ENCODE measurements around the gene XRCC5. TPM values are rescaled to one million over a fixed set of nuclear protein-coding genes. Genes with fewer than 3 reads are reported as not detected.

Gene XRCC5
- total RNA-seq, 2 donors from 2014 or later, result 189 to 213 TPM

DNA sequence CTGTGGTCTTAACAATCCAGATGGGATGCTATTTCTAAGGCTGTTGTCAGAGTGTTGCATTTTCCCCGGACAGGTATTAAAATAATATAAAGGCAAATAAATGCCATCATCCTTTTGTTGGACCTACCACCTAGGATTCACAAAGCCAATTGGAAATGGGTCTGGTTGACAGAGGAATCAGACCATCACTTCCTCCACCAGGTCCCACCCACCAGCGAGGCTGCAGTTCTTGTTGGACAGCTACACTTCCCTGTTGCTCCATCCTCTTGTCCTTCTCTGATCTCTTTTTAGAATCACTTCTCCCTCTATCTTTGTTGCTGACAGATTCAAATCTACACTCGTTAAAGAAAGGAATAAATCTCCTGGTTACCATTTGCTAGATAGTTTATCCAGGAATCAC, 26.3 kb upstream of the XRCC5 start:
- intact Hi-C loops (cut with DNase I), result no loop called here
- DNase-seq (ENCODE audit: low spot score), result no peak

DNA sequence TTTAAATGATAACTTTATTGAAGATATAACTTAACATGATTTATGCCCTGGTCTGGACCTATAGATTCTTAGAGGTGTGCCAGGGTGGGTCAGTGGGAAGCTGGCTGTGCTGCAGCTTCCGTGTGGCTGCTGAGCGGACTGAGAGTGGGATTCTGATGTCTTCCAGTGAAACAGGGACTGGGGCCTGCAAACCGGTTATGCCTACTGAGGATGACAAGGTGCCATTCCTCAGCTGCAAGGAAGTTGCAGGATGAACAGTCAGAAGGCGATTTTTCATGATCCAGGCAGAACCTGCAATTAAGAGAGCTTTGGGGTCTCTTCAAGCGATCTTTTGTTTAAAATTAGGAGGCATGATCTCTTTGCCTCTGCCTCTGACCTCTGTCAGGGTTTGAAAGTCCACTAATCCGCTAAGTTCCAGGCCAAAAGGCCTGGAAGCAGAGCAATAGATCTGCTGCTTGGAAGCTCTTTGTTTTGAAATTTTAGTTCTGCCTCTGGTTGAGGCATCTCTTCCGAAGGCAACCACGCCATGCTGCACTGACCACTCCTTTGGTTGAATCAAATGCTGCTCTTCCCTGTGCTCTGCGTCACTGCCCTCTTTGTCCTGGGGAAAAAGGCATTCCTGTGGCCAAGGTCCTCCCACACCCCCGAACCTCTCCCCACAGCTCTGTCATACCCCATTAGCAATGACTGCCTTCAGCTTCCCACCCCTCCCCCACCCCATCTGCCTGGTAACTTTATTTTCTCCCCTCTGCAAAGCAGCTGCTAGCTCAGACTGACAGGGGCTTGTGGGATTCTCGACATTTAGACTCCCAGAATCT, 25.5 kb upstream of the XRCC5 start:
- intact Hi-C loops (cut with DNase I), result no loop called here
- no peak for DNase-seq (ENCODE audit: low spot score)

DNA sequence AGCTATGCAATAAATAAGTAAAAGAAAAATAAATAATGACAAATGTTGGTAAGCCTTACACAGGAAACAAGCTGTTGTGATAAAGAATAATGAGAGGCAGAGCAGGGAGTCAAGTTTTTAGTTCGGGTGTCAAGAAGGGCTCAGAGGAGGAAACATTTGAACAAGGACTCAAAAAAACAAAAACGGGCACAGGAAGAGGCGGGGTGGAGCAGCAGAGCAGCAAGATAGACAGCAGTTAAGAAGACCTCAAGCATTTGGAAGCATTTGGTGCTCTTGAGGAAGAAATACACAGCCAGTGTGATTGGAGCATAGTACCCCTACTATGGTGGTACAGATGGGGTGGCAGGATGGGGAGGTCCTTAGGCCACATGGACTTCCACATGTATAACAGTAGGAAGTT, 24.6 kb upstream of the XRCC5 start:
- DNase-seq (ENCODE audit: low spot score), result no peak
- intact Hi-C loops (cut with DNase I), result no loop called here

DNA sequence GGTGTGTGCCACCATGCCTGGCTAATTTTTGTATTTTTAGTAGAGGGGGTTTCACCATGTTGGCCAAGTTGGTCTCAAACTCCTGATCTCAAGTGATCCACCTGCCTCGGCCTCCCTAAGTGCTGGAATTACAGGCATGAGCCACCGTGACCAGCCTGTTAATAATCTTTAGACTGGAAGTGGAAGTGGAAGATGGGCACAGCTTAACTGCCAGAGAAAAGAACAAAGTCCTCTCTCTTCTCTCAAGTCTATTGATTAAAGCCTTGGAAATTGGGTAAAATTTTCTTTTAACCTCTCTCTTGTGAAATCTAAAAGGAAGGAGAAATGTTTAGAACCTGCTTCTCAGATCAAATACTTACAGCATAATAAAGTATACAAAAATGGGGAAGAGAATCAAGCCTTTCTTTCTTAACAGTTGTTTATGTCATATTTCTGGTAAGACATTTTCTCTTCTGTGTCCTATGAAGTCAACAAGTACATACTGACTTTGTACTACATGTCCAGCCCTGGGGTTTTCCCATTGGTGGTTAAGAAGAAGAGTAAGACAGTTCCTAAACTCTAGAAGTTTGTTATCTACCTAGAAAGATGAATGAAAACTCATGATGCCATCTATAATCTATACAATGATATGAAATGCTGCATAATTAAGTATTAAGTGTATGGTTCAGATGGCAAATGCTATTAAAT, 22.8 kb upstream of the XRCC5 start:
- intact Hi-C loops (cut with DNase I), result no loop called here
- DNase-seq (ENCODE audit: low spot score), result no peak

DNA sequence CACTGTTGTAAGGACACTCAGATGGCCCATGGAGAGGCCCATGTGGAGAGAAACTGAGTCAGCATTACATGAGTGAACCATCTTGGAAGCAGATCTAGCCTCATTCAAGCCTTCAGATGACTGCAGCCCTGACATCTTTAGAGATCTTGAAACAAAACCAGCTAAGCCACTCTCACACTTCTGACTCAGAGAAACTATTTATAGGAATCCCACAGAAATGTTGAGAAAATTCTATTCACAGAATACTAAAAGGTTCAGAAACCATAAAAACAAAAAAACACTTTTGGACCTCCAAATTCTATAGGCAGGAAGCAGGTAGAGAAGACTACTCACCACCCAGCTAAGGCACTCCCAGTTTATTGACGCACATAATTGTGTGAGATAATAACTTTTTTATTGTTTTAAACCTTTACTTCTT, 18.8 kb upstream of the XRCC5 start:
- no peak for DNase-seq (ENCODE audit: low spot score)
- intact Hi-C loops (cut with DNase I), result no loop called here

DNA sequence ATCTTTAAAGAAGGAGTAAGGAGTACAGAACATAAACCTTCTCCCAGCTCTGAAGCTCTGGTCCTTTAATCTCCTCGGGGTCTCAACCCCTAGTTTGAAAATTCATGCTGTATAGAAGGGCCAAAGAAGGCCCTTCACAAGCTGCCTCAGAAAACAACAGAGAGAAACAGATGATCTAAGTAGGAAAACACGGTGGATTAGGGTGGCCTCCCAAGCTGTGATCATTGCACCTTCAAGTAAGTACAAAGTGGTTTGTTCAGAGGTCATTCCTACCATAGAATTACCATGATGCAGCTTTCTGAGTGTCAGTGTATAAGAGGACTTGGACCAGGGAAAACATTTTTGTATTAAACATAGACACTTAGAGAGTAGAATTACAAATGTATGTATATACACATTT, 16.5 kb upstream of the XRCC5 start:
- intact Hi-C loops (cut with DNase I), result no loop called here
- no peak for DNase-seq (ENCODE audit: low spot score)

DNA sequence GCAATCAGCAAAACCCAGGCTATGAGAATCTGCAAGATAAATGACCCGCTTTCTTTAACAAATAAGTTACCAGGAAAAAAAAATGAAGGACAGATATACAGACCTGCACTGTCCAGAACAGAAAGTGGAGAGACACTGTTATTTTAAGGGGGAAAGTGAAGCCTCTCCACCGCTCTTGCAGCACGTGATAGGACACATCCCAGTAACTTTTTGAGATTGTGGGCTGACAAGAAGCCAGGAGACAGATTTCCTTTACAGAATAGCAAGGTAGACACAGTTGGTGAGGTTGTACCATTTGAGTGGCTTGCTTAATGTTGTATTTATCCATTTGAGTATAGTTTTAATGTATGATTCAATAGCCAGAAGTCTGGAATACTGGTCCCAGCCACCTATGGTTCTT, 14.4 kb upstream of the XRCC5 start:
- intact Hi-C loops (cut with DNase I), result no loop called here
- DNase-seq (ENCODE audit: low spot score), result no peak

DNA sequence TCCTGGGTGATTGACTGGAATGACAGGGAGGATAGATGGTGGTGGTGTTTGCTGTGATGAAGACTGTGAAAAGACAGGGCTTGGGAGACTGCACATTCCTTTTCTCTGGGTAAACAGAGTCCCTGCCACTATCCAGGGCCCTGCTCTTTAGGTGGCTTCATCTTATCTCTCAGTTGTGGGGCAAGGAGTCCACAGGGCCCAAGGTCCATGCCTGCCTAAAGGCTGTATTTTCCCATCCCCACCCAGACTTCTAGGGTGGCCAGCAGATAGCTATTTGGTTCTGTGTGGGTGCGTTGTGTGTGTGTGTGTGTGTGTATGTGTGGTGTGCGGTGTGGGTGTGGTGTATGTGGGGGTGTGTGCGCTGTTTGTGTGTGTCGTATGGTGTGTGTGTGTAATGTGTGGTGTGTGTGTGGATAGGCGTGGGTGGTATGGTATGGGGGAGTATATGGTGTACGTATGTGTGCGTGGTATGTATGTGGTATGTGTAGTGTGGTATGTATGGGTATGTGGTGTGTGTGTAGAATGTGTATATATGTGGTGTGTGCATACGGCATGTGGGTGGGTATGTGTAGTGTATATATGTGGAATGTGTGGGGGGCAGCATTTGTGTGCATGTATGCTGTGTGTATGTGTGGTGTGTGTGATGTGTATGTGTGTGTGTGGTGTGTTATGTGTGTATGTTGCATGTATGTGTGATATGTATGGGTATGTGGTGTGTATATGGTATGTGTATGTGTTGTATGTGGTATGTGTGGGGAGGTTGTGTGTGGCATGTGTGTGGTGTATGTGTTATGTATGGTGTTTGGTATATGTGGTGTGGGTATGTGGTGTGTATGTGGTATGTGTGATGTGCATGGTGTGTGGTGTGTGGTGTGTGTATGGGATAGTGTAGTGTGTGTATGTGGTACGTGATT, 10.5 kb upstream of the XRCC5 start:
- intact Hi-C loops (cut with DNase I), result no loop called here

DNA sequence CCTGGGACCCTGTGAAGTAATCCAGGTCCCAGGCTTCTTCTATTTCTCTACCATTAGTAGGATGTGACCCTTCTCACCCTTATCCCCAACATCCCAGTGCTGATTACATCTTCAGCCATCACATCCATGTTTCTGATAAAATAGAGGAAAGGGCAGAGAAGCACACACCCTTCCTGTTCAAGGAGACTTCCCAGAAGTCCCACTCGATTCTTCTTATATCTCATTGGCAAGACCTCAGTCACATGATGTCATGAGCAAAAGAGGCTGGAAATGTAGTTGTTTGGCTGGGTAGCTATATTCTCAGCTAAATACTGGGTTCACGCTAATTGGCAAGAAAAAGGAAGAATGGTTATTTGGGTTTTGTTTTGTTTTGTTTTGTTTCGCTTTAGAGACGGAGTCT, 8.0 kb upstream of the XRCC5 start:
- no peak for DNase-seq (ENCODE audit: low spot score)
- intact Hi-C loops (cut with DNase I), result no loop called here

More for the DNA sequence above, 10.5 kb upstream of the XRCC5 start:
- DNase-seq (ENCODE audit: low spot score), result no peak

DNA sequence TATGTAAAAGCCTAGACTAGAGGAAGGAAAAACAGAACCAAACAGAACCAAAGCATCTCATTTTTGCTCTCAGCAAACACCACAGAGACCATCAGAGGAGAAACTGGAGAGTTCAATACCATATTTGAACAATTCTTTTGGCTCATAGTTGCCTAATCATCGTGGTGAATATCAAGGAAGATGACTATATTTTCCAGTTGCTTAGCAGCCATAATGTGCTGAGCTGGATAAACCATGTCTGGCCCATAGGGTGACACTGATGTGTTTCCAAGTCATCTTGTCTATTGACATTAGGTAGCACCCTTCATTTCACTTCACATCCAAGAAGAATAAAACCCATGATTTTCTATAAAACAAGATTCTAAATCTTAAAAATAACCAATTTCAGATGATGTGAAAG, 5.9 kb upstream of the XRCC5 start:
- intact Hi-C loops (cut with DNase I), result no loop called here
- DNase-seq (ENCODE audit: low spot score), result no peak

DNA sequence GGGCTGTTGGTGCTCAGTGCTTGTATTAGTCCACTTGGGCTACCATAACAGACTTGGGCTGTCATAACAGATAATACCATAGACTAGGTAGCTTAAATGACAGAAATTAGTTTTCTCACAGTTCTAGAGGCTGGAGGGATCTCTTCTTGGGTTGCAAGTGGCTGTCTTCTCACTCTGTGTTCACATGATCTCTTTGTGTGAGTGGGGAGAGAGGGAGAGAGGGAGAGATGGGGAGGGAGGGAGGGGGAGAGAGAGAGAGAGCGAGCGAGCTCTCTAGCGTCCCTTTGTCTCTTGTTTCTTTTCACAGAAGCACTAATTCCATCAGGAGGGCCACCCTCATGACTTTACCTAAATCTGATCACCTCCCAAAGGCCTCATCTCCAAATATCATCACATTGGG, 4.5 kb upstream of the XRCC5 start:
- no peak for DNase-seq (ENCODE audit: low spot score)
- intact Hi-C loops (cut with DNase I), result no loop called here

DNA sequence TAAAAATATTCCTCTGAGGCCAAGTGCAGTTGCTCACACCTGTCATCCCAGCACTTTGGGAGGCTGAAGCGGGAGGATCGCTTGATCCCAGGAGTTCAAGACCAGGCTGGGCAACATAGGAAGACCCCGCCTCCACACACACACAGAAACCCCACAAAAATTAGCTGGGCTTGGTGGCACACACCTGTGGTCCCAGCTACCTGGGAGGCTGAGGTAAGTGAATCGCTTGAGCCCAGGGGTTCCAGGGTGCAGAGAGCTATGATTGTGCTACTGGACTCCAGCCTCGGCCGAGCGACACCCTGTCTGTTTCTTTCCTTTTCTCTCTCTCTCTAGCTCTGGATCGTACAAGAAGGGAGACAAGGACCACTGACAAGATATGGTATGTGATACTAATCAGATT, 1.8 kb upstream of the XRCC5 start:
- no peak for DNase-seq (ENCODE audit: low spot score)
- intact Hi-C loops (cut with DNase I), result no loop called here

DNA sequence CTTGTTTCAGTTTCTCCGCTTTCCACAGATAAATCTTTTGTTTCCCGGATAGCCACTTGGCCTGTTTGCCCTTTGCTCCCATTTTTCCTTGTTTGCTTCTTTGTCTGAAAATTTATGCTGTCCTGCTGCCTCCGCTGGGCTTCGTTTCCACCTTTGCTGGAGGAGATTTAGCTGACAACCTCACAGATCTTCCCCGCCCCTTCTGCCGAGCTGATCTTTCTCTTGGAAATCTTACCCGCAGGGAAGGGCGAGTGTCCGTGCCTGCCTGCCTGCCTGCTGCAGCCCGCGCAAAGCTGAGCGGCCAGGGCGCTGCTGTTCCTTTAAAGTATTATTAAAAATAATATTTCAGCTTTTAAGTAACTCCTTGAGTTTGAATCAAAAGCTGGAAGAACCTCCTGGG, 1.4 kb upstream of the XRCC5 start:
- intact Hi-C loops (cut with DNase I), result no loop called here
- no peak for DNase-seq (ENCODE audit: low spot score)

DNA sequence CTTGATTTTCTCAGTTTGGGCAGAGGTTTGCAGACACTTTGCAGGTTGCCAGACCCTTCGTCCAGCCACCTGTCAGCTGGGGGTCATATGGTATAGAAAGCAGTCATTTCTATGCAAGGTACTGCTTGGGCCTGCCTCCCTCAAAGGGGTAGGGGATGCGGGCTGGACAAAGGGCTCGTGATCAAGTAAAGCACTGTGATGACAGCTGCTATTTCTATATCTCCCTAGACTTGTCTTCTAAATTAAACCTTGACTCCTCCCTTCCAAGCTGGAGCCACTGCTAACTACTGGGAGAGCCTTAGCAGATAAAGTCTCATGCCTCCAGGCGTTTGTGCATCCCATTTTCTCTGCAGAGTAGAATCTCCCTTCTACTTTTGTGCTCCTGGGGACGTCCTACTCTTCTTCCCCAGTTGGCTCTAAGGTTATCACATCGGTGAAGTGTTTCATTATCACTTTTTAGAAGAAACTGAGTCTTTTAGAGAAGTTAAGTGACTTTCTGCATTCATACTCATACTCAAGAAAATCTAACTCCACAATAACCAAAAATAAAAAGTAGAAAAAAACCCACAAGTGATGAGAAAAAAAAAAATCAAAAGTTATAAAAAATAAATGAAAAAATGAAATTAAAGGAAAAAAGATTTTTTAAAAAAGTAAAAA, 710 bp upstream of the XRCC5 start:
- no peak for DNase-seq (ENCODE audit: low spot score)
- intact Hi-C loops (cut with DNase I), result no loop called here

DNA sequence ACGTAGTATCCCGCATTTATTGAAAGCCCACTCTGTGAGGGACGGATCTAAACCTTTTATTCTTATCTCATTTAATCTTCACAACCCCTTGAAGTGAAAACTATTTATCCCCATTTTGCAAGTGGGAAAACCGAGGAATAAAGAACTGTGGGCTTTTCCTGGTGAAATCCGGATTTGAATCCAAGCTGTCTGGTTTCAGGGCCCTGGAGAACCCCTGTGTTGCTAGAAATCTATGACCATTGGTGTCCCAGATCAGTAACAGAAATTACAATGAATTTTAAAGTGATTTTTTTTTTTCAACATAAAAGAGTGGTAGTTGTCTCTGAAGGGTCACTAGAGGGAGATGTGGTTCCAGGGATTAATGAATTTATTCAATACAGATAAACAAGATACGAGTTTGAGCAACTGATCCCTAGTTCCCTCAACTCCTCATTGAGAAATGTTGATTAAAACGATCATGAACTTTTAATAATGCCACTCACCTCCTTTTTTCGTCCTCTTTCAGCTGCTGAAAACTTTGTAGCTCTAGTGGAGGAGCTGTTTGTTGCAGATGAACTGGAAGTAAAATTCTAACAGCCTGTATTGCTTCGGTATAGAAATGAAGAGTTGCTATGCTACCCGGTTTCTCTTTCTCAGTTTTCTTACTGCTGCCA, 940 bp downstream of the XRCC5 start:
- DNase-seq (ENCODE audit: low spot score), result no peak
- intact Hi-C loops (cut with DNase I), result no loop called here

DNA sequence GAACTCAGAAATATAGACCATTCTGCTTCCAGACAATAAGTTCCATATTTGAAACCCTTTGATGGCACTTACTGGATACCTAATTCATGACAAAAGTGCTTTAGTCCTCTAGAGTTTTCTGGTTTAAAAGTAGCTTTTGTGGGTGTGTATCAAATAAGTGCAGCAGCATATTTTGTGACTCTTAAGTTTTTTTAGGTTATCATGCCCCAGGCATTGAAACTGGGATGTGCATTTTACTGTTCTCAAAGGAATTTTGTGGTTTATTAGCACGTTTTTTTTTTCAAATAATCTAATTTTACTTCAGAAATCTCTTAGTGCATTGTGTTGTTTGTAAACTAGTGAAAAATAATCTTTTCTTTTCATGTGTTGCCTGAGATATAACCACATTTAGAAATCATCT, 1.5 kb downstream of the XRCC5 start:
- intact Hi-C loops (cut with DNase I), result no loop called here
- DNase-seq (ENCODE audit: low spot score), result no peak

DNA sequence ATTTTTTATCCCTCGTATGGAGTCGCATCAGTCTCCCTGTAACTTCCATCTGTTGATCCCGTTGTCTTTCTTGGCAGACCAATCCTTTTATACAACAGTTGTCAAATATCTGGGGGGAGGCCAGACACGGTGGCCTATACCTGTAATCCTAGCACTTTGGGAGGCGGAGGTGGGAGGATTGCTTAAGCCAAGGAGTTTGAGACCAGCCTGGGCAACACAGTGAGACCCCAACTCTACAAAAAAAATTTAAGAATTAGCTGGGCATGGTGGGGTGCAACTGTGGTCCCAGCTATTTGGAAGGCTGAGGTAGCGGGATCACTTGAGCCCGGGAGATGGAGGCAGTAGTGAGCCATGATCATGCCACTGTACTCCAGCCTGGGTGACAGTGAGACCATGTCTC, 2.0 kb downstream of the XRCC5 start:
- DNase-seq (ENCODE audit: low spot score), result no peak
- intact Hi-C loops (cut with DNase I), result no loop called here

DNA sequence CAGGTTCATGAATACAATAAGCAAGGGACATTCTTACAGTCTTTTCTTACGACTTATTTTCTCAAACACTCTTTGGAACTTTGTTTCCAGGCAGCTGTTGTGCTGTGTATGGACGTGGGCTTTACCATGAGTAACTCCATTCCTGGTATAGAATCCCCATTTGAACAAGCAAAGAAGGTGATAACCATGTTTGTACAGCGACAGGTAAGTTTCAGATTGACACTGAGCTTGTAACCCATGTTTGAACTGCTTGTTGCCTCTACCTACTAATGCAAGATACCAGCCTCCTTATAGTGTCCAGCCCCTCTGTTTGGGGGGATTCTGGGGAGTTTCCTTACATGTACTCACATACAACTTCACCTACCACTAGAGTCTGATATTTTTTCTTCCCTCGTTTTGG, 3.8 kb downstream of the XRCC5 start:
- no peak for DNase-seq (ENCODE audit: low spot score)

DNA sequence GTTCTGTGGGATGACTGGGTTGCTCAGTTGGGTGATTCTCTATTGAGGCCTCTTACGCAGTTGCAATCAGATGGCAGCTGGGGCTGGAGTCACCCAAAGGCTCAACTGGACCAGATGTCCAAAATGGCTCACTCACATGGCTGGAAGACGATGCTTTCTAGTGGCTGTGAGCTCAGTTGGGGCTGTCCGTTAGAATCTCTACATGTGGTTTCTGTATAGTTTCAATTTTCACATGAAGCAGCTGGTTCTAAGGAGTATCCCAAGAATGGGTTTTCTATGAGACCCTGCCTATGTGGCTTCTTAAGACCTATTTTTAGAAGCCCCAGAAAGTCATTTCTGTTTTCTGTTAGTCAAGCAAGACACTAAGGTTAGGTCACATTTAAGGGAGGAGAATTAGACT, 4.4 kb downstream of the XRCC5 start:
- no peak for DNase-seq (ENCODE audit: low spot score)
- intact Hi-C loops (cut with DNase I), result no loop called here

More for the DNA sequence above, 3.8 kb downstream of the XRCC5 start:
- intact Hi-C loops (cut with DNase I), result no loop called here

All from posterior vena cava (tissue), 2 donors.